ENCODE measurements around the gene CTCFL. TPM values are rescaled to one million over a fixed set of nuclear protein-coding genes. Genes with fewer than 3 reads are reported as not detected.

CTCFL gene
- total RNA-seq, 2 experiments from 2014 or later: 0.63 TPM; not detected in 1

- Histone ChIP-seq H3K79me2 (ENCODE audit: insufficient read depth, low read depth, low read length) (no peaks in the 10 kb centered on the region), H3K9me3 (ENCODE audit: low read length) (no peaks in the 10 kb centered on the region), H3K4me3 (ENCODE audit: low read depth, low read length, poor library complexity, severe bottlenecking) (no peak overlapping the region), H2AFZ (ENCODE audit: low read length) (no peak overlapping the region), H3K27ac (ENCODE audit: low read depth, low read length, poor library complexity, severe bottlenecking) (no peak overlapping the region), H3K4me1 (ENCODE audit: insufficient read depth, low read length, poor library complexity, severe bottlenecking) (no peaks in the 10 kb centered on the region), H4K20me1 (ENCODE audit: insufficient read depth, low read length) (no peaks in the 10 kb centered on the region), H3K9me2 (ENCODE audit: insufficient read depth, low read length) (no peaks in the 10 kb centered on the region), H3K4me2 (ENCODE audit: low read length) (no peak overlapping the region), H3K36me3 (ENCODE audit: insufficient read depth, low read length) (no peaks in the 10 kb centered on the region)
- POLR2A ChIA-PET: no interaction called here
- DNase-seq (ENCODE audit: low spot score): no peak
- no TSS peak for BruUV-seq (replicated peaks)
- intact Hi-C loops (cut with micrococcal nuclease; ENCODE audit: unreplicated experiment): no loop called here
- CTCF ChIA-PET (ENCODE audit: unreplicated experiment): no interaction called here
- TF ChIP-seq, protein P1, sequence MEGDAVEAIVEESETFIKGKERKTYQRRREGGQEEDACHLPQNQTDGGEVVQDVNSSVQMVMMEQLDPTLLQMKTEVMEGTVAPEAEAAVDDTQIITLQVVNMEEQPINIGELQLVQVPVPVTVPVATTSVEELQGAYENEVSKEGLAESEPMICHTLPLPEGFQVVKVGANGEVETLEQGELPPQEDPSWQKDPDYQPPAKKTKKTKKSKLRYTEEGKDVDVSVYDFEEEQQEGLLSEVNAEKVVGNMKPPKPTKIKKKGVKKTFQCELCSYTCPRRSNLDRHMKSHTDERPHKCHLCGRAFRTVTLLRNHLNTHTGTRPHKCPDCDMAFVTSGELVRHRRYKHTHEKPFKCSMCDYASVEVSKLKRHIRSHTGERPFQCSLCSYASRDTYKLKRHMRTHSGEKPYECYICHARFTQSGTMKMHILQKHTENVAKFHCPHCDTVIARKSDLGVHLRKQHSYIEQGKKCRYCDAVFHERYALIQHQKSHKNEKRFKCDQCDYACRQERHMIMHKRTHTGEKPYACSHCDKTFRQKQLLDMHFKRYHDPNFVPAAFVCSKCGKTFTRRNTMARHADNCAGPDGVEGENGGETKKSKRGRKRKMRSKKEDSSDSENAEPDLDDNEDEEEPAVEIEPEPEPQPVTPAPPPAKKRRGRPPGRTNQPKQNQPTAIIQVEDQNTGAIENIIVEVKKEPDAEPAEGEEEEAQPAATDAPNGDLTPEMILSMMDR (conservative IDR thresholded peaks at IDR 0.05; ENCODE audit: low read length): no peak
- no peak for TF ChIP-seq EZH2phosphoT487 (IDR thresholded peaks at IDR 0.05; ENCODE audit: borderline replicate concordance, low read depth, low read length)
These were observed 3.2 kb upstream of the CTCFL start for GRCh38 chr20:57528148-57528547.

DNA sequence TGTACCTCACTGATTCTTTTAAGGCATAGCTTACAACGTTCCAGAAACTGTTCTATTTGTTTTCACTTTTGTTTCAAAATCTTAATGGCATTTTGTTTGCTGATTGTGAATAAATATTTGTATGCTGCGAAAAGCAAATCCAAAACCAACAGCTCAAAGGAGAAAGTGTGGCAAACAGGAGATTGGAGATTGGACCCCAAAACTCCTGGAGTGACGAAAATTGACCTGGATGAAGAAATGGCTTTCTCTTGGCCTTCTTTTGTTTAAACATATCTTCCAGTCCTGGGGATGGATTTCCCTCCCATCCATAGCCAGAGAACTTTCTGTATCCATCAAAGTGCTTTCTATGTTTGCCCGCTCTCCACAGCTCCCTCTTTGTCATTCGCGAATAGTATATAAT is 2.8 kb upstream of the CTCFL start:
- H3K4me2 ChIP-seq (ENCODE audit: low read length): no peak overlapping the region
- no peaks in the 10 kb centered on the region for H3K9me3 ChIP-seq (ENCODE audit: low read length)
- BruUV-seq (replicated peaks): no TSS peak
- H3K79me2 ChIP-seq (ENCODE audit: insufficient read depth, low read depth, low read length): no peaks in the 10 kb centered on the region
- no peak overlapping the region for H3K4me3 ChIP-seq (ENCODE audit: low read depth, low read length, poor library complexity, severe bottlenecking)
- H3K4me1 ChIP-seq (ENCODE audit: insufficient read depth, low read length, poor library complexity, severe bottlenecking): no peaks in the 10 kb centered on the region
- H3K27ac ChIP-seq (ENCODE audit: low read depth, low read length, poor library complexity, severe bottlenecking): no peak overlapping the region
- H4K20me1 ChIP-seq (ENCODE audit: insufficient read depth, low read length): no peaks in the 10 kb centered on the region
- H3K36me3 ChIP-seq (ENCODE audit: insufficient read depth, low read length): no peaks in the 10 kb centered on the region
- no peaks in the 10 kb centered on the region for H3K9me2 ChIP-seq (ENCODE audit: insufficient read depth, low read length)
- intact Hi-C loops (cut with micrococcal nuclease; ENCODE audit: unreplicated experiment): no loop called here
- ChIA-PET POLR2A (interaction anchor here (0.5 kb wide), 1 partner anchor 263 kb away, joined by 5 read pairs; no protein-coding TSS in a partner anchor), CTCF (ENCODE audit: unreplicated experiment) (no interaction called here)
- no peak for DNase-seq (ENCODE audit: low spot score)
- TF ChIP-seq, protein P1 (conservative IDR thresholded peaks at IDR 0.05; ENCODE audit: low read length): no peak
- no peak for TF ChIP-seq EZH2phosphoT487 (IDR thresholded peaks at IDR 0.05; ENCODE audit: borderline replicate concordance, low read depth, low read length)
- H2AFZ ChIP-seq (ENCODE audit: low read length): no peak overlapping the region

GRCh38 chr20:57526885-57527460 is 2.0 kb upstream of the CTCFL start:
- Histone ChIP-seq H3K79me2 (ENCODE audit: insufficient read depth, low read depth, low read length) (no peaks in the 10 kb centered on the region), H3K4me2 (ENCODE audit: low read length) (no peak overlapping the region), H2AFZ (ENCODE audit: low read length) (no peak overlapping the region), H3K4me1 (ENCODE audit: insufficient read depth, low read length, poor library complexity, severe bottlenecking) (peaks cover 3% of the 10 kb centered on the region), H3K9me2 (ENCODE audit: insufficient read depth, low read length) (no peaks in the 10 kb centered on the region), H3K27ac (ENCODE audit: low read depth, low read length, poor library complexity, severe bottlenecking) (no peak overlapping the region), H4K20me1 (ENCODE audit: insufficient read depth, low read length) (no peaks in the 10 kb centered on the region), H3K36me3 (ENCODE audit: insufficient read depth, low read length) (no peaks in the 10 kb centered on the region), H3K9me3 (ENCODE audit: low read length) (no peaks in the 10 kb centered on the region), H3K4me3 (ENCODE audit: low read depth, low read length, poor library complexity, severe bottlenecking) (no peak overlapping the region)
- BruUV-seq (replicated peaks): no TSS peak
- intact Hi-C loops (cut with micrococcal nuclease; ENCODE audit: unreplicated experiment): no loop called here
- POLR2A ChIA-PET: no interaction called here
- TF ChIP-seq, protein P1 (conservative IDR thresholded peaks at IDR 0.05; ENCODE audit: low read length): no peak
- TF ChIP-seq EZH2phosphoT487 (IDR thresholded peaks at IDR 0.05; ENCODE audit: borderline replicate concordance, low read depth, low read length): no peak
- CTCF ChIA-PET (ENCODE audit: unreplicated experiment): interaction anchor here (0.6 kb wide), 1 partner anchor 29 kb away, joined by 3 read pairs; no protein-coding TSS in a partner anchor
- no peak for DNase-seq (ENCODE audit: low spot score)

All from OCI-LY7 (cell line).